IMR-90 (cell line): Measurements from ENCODE around the gene C2CD4C. TPM values are rescaled to one million over a fixed set of nuclear protein-coding genes. Genes with fewer than 3 reads are reported as not detected.

Experiments
- ATAC-seq: fragments of 200-7000 bp; cut with Tn5 transposase; 2 replicates; pipeline ENCODE4 v1.9.1; 2020; ENCODE audit warnings: low read depth, mild to moderate bottlenecking, moderate library complexity
- BruUV-seq: library from RNA; stranded (reverse); fragments of 400-500 nt; replicated peaks from 2 replicates; lab custom pipeline; 2021; lab: Mats Ljungman, UMichigan
- CTCF ChIA-PET: fragments of 300-600 bp; formaldehyde crosslinking; extraction: SDS; loops from one replicate; lab custom pipeline; 2021; ENCODE audit warnings: antibody characterized with exemption; lab: Yijun Ruan, JAX
- POLR2A ChIA-PET: fragments of 300-600 bp; sonication (Branson Sonifier 250); formaldehyde crosslinking; loops from one replicate; lab custom pipeline; 2022; ENCODE audit warnings: antibody characterized with exemption; ENCODE audit not compliant: unreplicated experiment; lab: Charles Lee
- DNase-seq: peaks from one replicate; pipeline ENCODE4 v3.0.0; 2013
- H2AFZ ChIP-seq: replicated peaks from 2 replicates; pipeline ENCODE3; 2013; ENCODE audit warnings: low read length, mild to moderate bottlenecking; ENCODE audit not compliant: poor library complexity
- H2AK5ac ChIP-seq: 2 replicates; pipeline ENCODE4 v1.6.1; 2013; ENCODE audit warnings: low read depth, low read length, inconsistent platforms
- H2AK9ac ChIP-seq: replicated peaks from 2 replicates; pipeline ENCODE3; 2013; ENCODE audit warnings: mild to moderate bottlenecking, low read depth, low read length, moderate library complexity; ENCODE audit not compliant: poor library complexity
- H2BK120ac ChIP-seq: 2 replicates; pipeline ENCODE4 v1.6.1; 2013; ENCODE audit warnings: low read depth, low read length, inconsistent platforms
- H2BK15ac ChIP-seq: 3 replicates; pipeline ENCODE4 v1.6.1; 2013; ENCODE audit warnings: low read depth, low read length, inconsistent platforms
- H2BK20ac ChIP-seq: 2 replicates; pipeline ENCODE4 v1.6.1; 2013; ENCODE audit warnings: low read depth, mild to moderate bottlenecking, inconsistent platforms, low read length, moderate library complexity
- H2BK5ac ChIP-seq: 2 replicates; pipeline ENCODE4 v1.6.1; 2013; ENCODE audit warnings: mild to moderate bottlenecking, low read depth, low read length, inconsistent platforms; ENCODE audit not compliant: poor library complexity, severe bottlenecking
- H3K14ac ChIP-seq: replicated peaks from 2 replicates; pipeline ENCODE4 v1.6.1; 2013; ENCODE audit warnings: low read depth, low read length, inconsistent platforms
- H3K18ac ChIP-seq: 2 replicates; pipeline ENCODE4 v1.6.1; 2013; ENCODE audit warnings: low read depth, low read length, control low read depth
- H3K23ac ChIP-seq: 2 replicates; pipeline ENCODE4 v1.6.1; 2013; ENCODE audit warnings: low read depth, low read length, inconsistent platforms
- H3K27ac ChIP-seq: 2 replicates; pipeline ENCODE4 v1.5.1; 2013; ENCODE audit warnings: mild to moderate bottlenecking, control low read depth, low read length; ENCODE audit not compliant: insufficient read depth
- H3K27me3 ChIP-seq: 2 replicates; pipeline ENCODE4 v1.6.1; 2013; ENCODE audit warnings: low read length; ENCODE audit not compliant: control insufficient read depth, insufficient read depth
- H3K36me3 ChIP-seq: 2 replicates; pipeline ENCODE4 v1.6.1; 2013; ENCODE audit warnings: low read length, mixed read lengths; ENCODE audit not compliant: control insufficient read depth, insufficient read depth
- H3K4ac ChIP-seq: 2 replicates; pipeline ENCODE4 v1.6.1; 2013; ENCODE audit warnings: low read depth, low read length, inconsistent platforms
- H3K4me1 ChIP-seq: 2 replicates; pipeline ENCODE4 v1.6.1; 2013; ENCODE audit warnings: low read length, mixed read lengths; ENCODE audit not compliant: control insufficient read depth, insufficient read depth
- H3K4me2 ChIP-seq: 2 replicates; pipeline ENCODE4 v1.6.1; 2013; ENCODE audit warnings: low read depth, mild to moderate bottlenecking, control low read depth, low read length, moderate library complexity
- H3K4me3 ChIP-seq: 2 replicates; pipeline ENCODE4 v1.5.1; 2013; ENCODE audit warnings: low read depth, mild to moderate bottlenecking, control low read depth, low read length, moderate library complexity; ENCODE audit not compliant: insufficient read depth
- H3K56ac ChIP-seq: 2 replicates; pipeline ENCODE4 v1.6.1; 2013; ENCODE audit warnings: low read length, inconsistent platforms; ENCODE audit not compliant: insufficient read depth; ENCODE audit errors: extremely low read depth
- H3K79me1 ChIP-seq, 2 experiments: 2 replicates each; pipeline ENCODE4 v1.6.1; 2013; ENCODE audit warnings: low read length in 2 of 2, inconsistent platforms in 1 of 2, low read depth in 1 of 2
- H3K9ac ChIP-seq: 2 replicates; pipeline ENCODE4 v1.6.1; 2013; ENCODE audit warnings: low read depth, low read length, control low read depth
- H3K9me1 ChIP-seq: 2 replicates; pipeline ENCODE4 v1.6.1; 2013; ENCODE audit warnings: low read length, inconsistent platforms; ENCODE audit not compliant: insufficient read depth
- H3K9me3 ChIP-seq: 2 replicates; pipeline ENCODE4 v1.6.1; 2013; ENCODE audit warnings: low read length; ENCODE audit not compliant: control insufficient read depth, insufficient read depth
- H4K20me1 ChIP-seq: 2 replicates; pipeline ENCODE4 v1.6.1; 2013; ENCODE audit warnings: low read length, inconsistent platforms; ENCODE audit not compliant: insufficient read depth
- H4K5ac ChIP-seq: 2 replicates; pipeline ENCODE4 v1.6.1; 2013; ENCODE audit warnings: mild to moderate bottlenecking, low read depth, low read length, control low read depth
- H4K8ac ChIP-seq, 2 experiments: 2 replicates each; pipeline ENCODE4 v1.6.1; 2013; ENCODE audit warnings: low read depth in 2 of 2, low read length in 2 of 2, control low read depth in 1 of 2, inconsistent platforms in 1 of 2
- H4K91ac ChIP-seq: 2 replicates; pipeline ENCODE4 v1.6.1; 2013; ENCODE audit warnings: low read depth, low read length, inconsistent platforms; ENCODE audit not compliant: insufficient read depth
- CEBPB ChIP-seq: IDR thresholded peaks from 2 replicates; pipeline ENCODE4 v1.6.1; 2012; ENCODE audit warnings: low read depth, low read length, improper control_type of control experiment
- ELK1 ChIP-seq: fragments of 150-350 bp; IDR thresholded peaks from 2 replicates; pipeline ENCODE4 v1.6.1; 2016; ENCODE audit warnings: low read depth, mild to moderate bottlenecking, low read length, moderate library complexity, borderline replicate concordance
- MAFK ChIP-seq: IDR thresholded peaks from 2 replicates; pipeline ENCODE4 v1.6.1; 2012; ENCODE audit warnings: low read depth, low read length, improper control_type of control experiment
- RCOR1 ChIP-seq: IDR thresholded peaks from 2 replicates; pipeline ENCODE4 v1.6.1; 2012; ENCODE audit warnings: mild to moderate bottlenecking, low read length, improper control_type of control experiment; ENCODE audit not compliant: insufficient replicate concordance
- WGBS, 2 experiments: methylation state at CpG; one replicate each; pipeline versions ENCODE4 v1.1.5 to v1.1.7; 2013; ENCODE audit warnings: missing lambda C conversion rate in 2 of 2; ENCODE audit not compliant: insufficient read length in 1 of 2; ENCODE audit errors: extremely low coverage in 2 of 2; 5-methylcytosine and 5-hydroxymethylcytosine counted together
- dilution Hi-C: fragments of 300-500 bp; cut with HindIII; formaldehyde crosslinking; loops from one replicate; pipeline ENCODE4 v1.14.3; 2018; ENCODE audit warnings: low sequenced_read_pairs; ENCODE audit not compliant: unreplicated experiment
- in situ Hi-C: fragments of 300-500 bp; cut with MboI; formaldehyde crosslinking; loops from 3 replicates; pipeline ENCODE4 v1.14.3; 2019; ENCODE audit warnings: low sequenced_read_pairs, inconsistent platforms, mixed read lengths
- intact Hi-C: fragments of 100-400 bp; cut with micrococcal nuclease; formaldehyde crosslinking; loops from 2 replicates; pipeline ENCODE4 v1.10.0; 2022
- polyA plus RNA-seq, 3 experiments: library from polyadenylated mRNA; depleted of rRNA; stranded (reverse); fragments of >200 nt; gene quantifications; 2 replicates each; pipeline ENCODE4 v1.2.3, GENCODE V29; 2012; ENCODE audit warnings: low replicate concordance in 1 of 3
- total RNA-seq: library from RNA; depleted of rRNA; stranded (reverse); fragments of >200 nt; gene quantifications from 2 replicates; pipeline ENCODE4 v1.2.3, GENCODE V29; 2012
- TF ChIP-seq, protein P1 (sequence below): fragments of 150-350 bp; IDR thresholded peaks from 2 replicates; pipeline ENCODE4 v1.6.1; 2017; ENCODE audit warnings: mild to moderate bottlenecking, antibody characterized with exemption, low read length, low read depth

The C2CD4C gene
- total and polyA plus RNA-seq, 2 of the 4 experiments (the other 2 are of a cell fraction) = under 0.01 to 0.07 TPM

DNA sequence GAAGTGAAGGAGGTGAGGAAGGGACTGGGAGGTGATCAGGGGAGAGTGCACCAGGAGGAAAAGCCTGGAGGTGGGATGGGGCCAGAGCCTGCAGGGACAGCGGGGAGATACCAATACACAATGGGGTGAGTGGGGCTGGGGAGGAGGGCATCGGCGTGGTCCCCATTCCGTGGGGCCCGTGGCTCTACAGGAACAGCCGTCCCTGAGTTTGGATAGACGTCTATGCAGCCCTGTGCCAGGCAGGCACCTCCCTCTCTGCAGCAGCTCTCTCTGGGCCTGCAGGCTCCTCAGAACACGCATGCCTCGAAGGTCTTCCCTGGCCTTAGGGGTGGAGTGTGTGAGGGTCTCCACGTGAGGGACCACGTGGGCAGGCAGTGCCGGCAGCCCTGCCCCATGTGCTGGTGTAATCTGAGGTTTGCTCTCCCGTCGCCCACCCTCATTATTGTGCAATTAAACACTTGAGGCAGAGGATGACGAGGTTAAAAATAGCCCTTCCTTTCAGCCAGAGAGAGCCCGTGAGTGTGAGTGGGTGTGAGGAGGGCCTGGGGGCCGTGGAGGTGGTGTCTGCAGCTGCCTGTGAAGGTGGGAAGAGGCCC, 16.5 kb downstream of the C2CD4C start:
- intact Hi-C loops (no loop called here), in situ Hi-C loops (no loop called here), dilution Hi-C loops (no loop called here)
- H3K14ac ChIP-seq = no peak overlapping the region
- no peaks in the 10 kb centered on the region for H4K20me1 ChIP-seq
- no peak overlapping the region for H2BK20ac ChIP-seq
- no peak overlapping the region for H3K4me3 ChIP-seq
- DNase-seq (no peak), ATAC-seq (no peak)
- H4K8ac ChIP-seq = no peak overlapping the region
- no TSS peak for BruUV-seq
- H2AFZ ChIP-seq = no peak overlapping the region
- no peaks in the 10 kb centered on the region for H3K79me1 ChIP-seq
- ChIA-PET POLR2A (no interaction called here), CTCF (no interaction called here)
- no peak overlapping the region for H2BK5ac ChIP-seq
- WGBS, 2 experiments = 50% methylated on average over 1 of the region's 17 CpGs; no CpG with 5 or more reads in 1 of the 2 experiments
- H3K36me3 ChIP-seq = no peaks in the 10 kb centered on the region
- no peak overlapping the region for H2BK120ac ChIP-seq
- H2AK9ac ChIP-seq = no peak overlapping the region
- H4K91ac ChIP-seq = no peak overlapping the region
- H3K18ac ChIP-seq = no peak overlapping the region
- no peak overlapping the region for H2BK15ac ChIP-seq
- no peak overlapping the region for H3K23ac ChIP-seq
- H3K9me1 ChIP-seq = no peaks in the 10 kb centered on the region
- no peak overlapping the region for H3K4me2 ChIP-seq
- TF ChIP-seq MAFK (no peak), RCOR1 (no peak), ELK1 (no peak), CEBPB (peak; percentile 38; the same call in 1 of the 2 replicates)
- TF ChIP-seq, protein P1, sequence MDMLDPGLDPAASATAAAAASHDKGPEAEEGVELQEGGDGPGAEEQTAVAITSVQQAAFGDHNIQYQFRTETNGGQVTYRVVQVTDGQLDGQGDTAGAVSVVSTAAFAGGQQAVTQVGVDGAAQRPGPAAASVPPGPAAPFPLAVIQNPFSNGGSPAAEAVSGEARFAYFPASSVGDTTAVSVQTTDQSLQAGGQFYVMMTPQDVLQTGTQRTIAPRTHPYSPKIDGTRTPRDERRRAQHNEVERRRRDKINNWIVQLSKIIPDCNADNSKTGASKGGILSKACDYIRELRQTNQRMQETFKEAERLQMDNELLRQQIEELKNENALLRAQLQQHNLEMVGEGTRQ = peak; percentile 66; the same call in 1 of the 2 replicates
- H3K27ac ChIP-seq = no peak overlapping the region
- no peak overlapping the region for H3K4ac ChIP-seq
- H3K4me1 ChIP-seq = no peaks in the 10 kb centered on the region
- H3K9ac ChIP-seq = no peak overlapping the region
- H3K56ac ChIP-seq = no peak overlapping the region
- H4K5ac ChIP-seq = no peak overlapping the region
- H3K9me3 ChIP-seq = peaks cover 7% of the 10 kb centered on the region; the same call in 1 of the 2 replicates
- peaks cover 8% of the 10 kb centered on the region for H3K27me3 ChIP-seq
- H2AK5ac ChIP-seq = no peak overlapping the region
